Liver (tissue), 3 donors: ENCODE results near the gene BANP.

Source experiments
- CTCF ChIP-seq: fragments of 150-350 bp; IDR thresholded peaks from 2 replicates; pipeline ENCODE4 v1.5.1; 2017; ENCODE audit warnings: improper control_type of control experiment, low read depth, low read length; ENCODE audit not compliant: missing input control
- RAD21 ChIP-seq, 2 donors: IDR thresholded peaks; 2 replicates each; pipeline ENCODE4 v1.6.1; 2016; ENCODE audit warnings: antibody characterized with exemption in 2 of 2, mild to moderate bottlenecking in 2 of 2
- donor health status: healthy.
- donor health status: healthy.

- TF ChIP-seq RAD21 (IDR thresholded peaks at IDR 0.05) = no peak
- no peak for TF ChIP-seq CTCF
Measured at GRCh38 chr16:87931504-87931903, 19.7 kb upstream of the BANP start.
